ENCODE data around the gene CCL8. TPM values are rescaled to one million over a fixed set of nuclear protein-coding genes. Genes with fewer than 3 reads are reported as not detected.

Gene CCL8
- total RNA-seq = 1 to 10 TPM in 2 of 6 donors, under 1 TPM in 1, not detected in 3; 0.29 to 3.2 (median 1.4) TPM

GRCh38 chr17:34319039-34319483 lies at the start of gene CCL8:
TSS of gene CCL8 (plus strand) at chr17:34319435. CDS start at chr17:34319502, 67 bp downstream.
- Histone ChIP-seq H3K9me3 (peaks cover 0 to under 1% (median 0%) of the 10 kb centered on the region in 4 donors), H3K27me3 (no peaks in the 10 kb centered on the region), H3K4me3 (no peak within 1 kb of the TSS), H3K36me3 (no peaks in the 10 kb centered on the region), H3K27ac (peak within 1 kb of the TSS in 1 of 4 donors; percentile 0), H3K4me1 (peaks cover 0 to 10% (median 9%) of the 10 kb centered on the region in 4 donors)
- TF ChIP-seq POLR2AphosphoS5 (IDR thresholded peaks at IDR 0.05) = no peak
- TF ChIP-seq CTCF (IDR thresholded peaks at IDR 0.05) = no peak
- peak in 1 of 4 donors; percentile 22 for TF ChIP-seq POLR2A (IDR thresholded peaks at IDR 0.05)
- no peak for DNase-seq
- WGBS, 2 donors = 13 to 35% methylated on average over 2 of the region's 2 CpGs
- ATAC-seq (ENCODE audit: low FRiP score in 2 of 2) = peak in 1 of 2 donors; percentile 68

GRCh38 chr17:34269969-34270368 lies 49.3 kb upstream of the CCL8 start, which contains the start of gene CCL7:
TSS of gene CCL7 (plus strand) at chr17:34270221. CDS start at chr17:34270291, 70 bp downstream.
- ATAC-seq (ENCODE audit: low FRiP score in 2 of 2) (peak in 1 of 2 donors; percentile 21), DNase-seq (no peak)
- TF ChIP-seq POLR2AphosphoS5 (IDR thresholded peaks at IDR 0.05) = no peak
- no peak for TF ChIP-seq POLR2A (IDR thresholded peaks at IDR 0.05)
- no peak for TF ChIP-seq EP300 (IDR thresholded peaks at IDR 0.05)
- no peak for TF ChIP-seq CTCF (IDR thresholded peaks at IDR 0.05)
- WGBS, 2 donors = 31 to 47% methylated on average over 1 of the region's 1 CpG
- Histone ChIP-seq H3K4me1 (no peaks in the 10 kb centered on the region), H3K27me3 (no peaks in the 10 kb centered on the region), H3K4me3 (no peak within 1 kb of the TSS), H3K9me3 (no peaks in the 10 kb centered on the region), H3K36me3 (no peaks in the 10 kb centered on the region), H3K27ac (no peak within 1 kb of the TSS)

GRCh38 chr17:34275881-34276280 lies 43.4 kb upstream of the CCL8 start:
- 0 to 13% methylated on average over 1 of the region's 1 CpG for WGBS, 2 donors
- no peak for TF ChIP-seq POLR2A (IDR thresholded peaks at IDR 0.05)
- no peak for TF ChIP-seq POLR2AphosphoS5 (IDR thresholded peaks at IDR 0.05)
- no peak for TF ChIP-seq CTCF (IDR thresholded peaks at IDR 0.05)
- no peak for TF ChIP-seq EP300 (IDR thresholded peaks at IDR 0.05)
- no peak for ATAC-seq (ENCODE audit: low FRiP score in 2 of 2)

GRCh38 chr17:34276826-34277225 lies 42.4 kb upstream of the CCL8 start:
- no peaks in the 10 kb centered on the region for H3K36me3 ChIP-seq
- 59 to 64% methylated on average over 4 of the region's 4 CpGs for whole genome bisulfite sequencing, 2 donors
- no peaks in the 10 kb centered on the region for H3K9me3 ChIP-seq
- no peaks in the 10 kb centered on the region for H3K4me1 ChIP-seq
- no peak for DNase-seq
- H3K4me3 ChIP-seq = no peak overlapping the region
- no peak for ATAC-seq (ENCODE audit: low FRiP score in 2 of 2)
- H3K27ac ChIP-seq = no peak overlapping the region
- H3K27me3 ChIP-seq = no peaks in the 10 kb centered on the region
- TF ChIP-seq POLR2A (IDR thresholded peaks at IDR 0.05) (no peak), POLR2AphosphoS5 (IDR thresholded peaks at IDR 0.05) (no peak), EP300 (IDR thresholded peaks at IDR 0.05) (no peak)

More at GRCh38 chr17:34275881-34276280, 43.4 kb upstream of the CCL8 start:
- H3K27me3 ChIP-seq = no peaks in the 10 kb centered on the region
- no peaks in the 10 kb centered on the region for H3K9me3 ChIP-seq
- no peak overlapping the region for H3K4me3 ChIP-seq
- H3K36me3 ChIP-seq = no peaks in the 10 kb centered on the region
- no peak overlapping the region for H3K27ac ChIP-seq
- no peaks in the 10 kb centered on the region for H3K4me1 ChIP-seq
- no peak for DNase-seq

- ATAC-seq (ENCODE audit: low FRiP score in 2 of 2) (no peak), DNase-seq (no peak)
- TF ChIP-seq CTCF (IDR thresholded peaks at IDR 0.05) = no peak
- no peak for TF ChIP-seq EP300 (IDR thresholded peaks at IDR 0.05)
- TF ChIP-seq POLR2A (IDR thresholded peaks at IDR 0.05) = no peak
- no peak for TF ChIP-seq POLR2AphosphoS5 (IDR thresholded peaks at IDR 0.05)
- Histone ChIP-seq H3K9me3 (no peaks in the 10 kb centered on the region), H3K27ac (no peak overlapping the region), H3K4me3 (no peak overlapping the region), H3K36me3 (no peaks in the 10 kb centered on the region), H3K27me3 (no peaks in the 10 kb centered on the region), H3K4me1 (no peaks in the 10 kb centered on the region)
- WGBS, 2 donors = 85 to 89% methylated on average over 6 of the region's 6 CpGs
These were observed 35.7 kb upstream of the CCL8 start for GRCh38 chr17:34283571-34283970.
